Mesenchymal stem cell (in vitro differentiated cells and primary cell): ENCODE data around the gene ROCK2.

Source experiments
- DNase-seq: peaks from one replicate; pipeline ENCODE4 v3.0.0-alpha.2; 2013
- H2AFZ ChIP-seq: one replicate; pipeline ENCODE4 v1.6.1; 2013; ENCODE audit warnings: low read depth, mild to moderate bottlenecking, control low read depth, inconsistent platforms, low read length, moderate library complexity
- H2AK5ac ChIP-seq: 2 replicates; pipeline ENCODE4 v1.6.1; 2013; ENCODE audit warnings: low read length, moderate library complexity, mild to moderate bottlenecking, inconsistent platforms; ENCODE audit not compliant: severe bottlenecking
- H2BK120ac ChIP-seq: one replicate; pipeline ENCODE4 v1.6.1; 2013; ENCODE audit warnings: low read depth, mild to moderate bottlenecking, inconsistent platforms, low read length, moderate library complexity
- H2BK12ac ChIP-seq, 2 experiments: one replicate each; pipeline ENCODE4 v1.6.1; 2013; ENCODE audit warnings: inconsistent platforms in 2 of 2, low read length in 2 of 2, mild to moderate bottlenecking in 2 of 2, moderate library complexity in 2 of 2, control low read depth in 1 of 2
- H2BK15ac ChIP-seq: one replicate; pipeline ENCODE4 v1.6.1; 2013; ENCODE audit warnings: mild to moderate bottlenecking, low read depth, inconsistent platforms; ENCODE audit not compliant: poor library complexity, severe bottlenecking
- H2BK5ac ChIP-seq: 2 replicates; pipeline ENCODE4 v1.6.1; 2013; ENCODE audit warnings: low read depth, mild to moderate bottlenecking, low read length, control low read depth, inconsistent platforms; ENCODE audit not compliant: poor library complexity, severe bottlenecking
- H3K14ac ChIP-seq, 2 experiments: one replicate each; pipeline ENCODE4 v1.6.1; 2013; ENCODE audit warnings: inconsistent platforms in 2 of 2, low read length in 2 of 2, control low read depth in 1 of 2, mild to moderate bottlenecking in 1 of 2, moderate library complexity in 1 of 2
- H3K18ac ChIP-seq, 2 experiments: one replicate each; pipeline ENCODE4 v1.6.1; 2013; ENCODE audit warnings: inconsistent platforms in 2 of 2, low read length in 2 of 2, control low read depth in 1 of 2, low read depth in 1 of 2, mild to moderate bottlenecking in 1 of 2
- H3K23ac ChIP-seq, 2 experiments: one replicate each; pipeline ENCODE4 v1.6.1; 2013; ENCODE audit warnings: inconsistent platforms in 2 of 2, low read length in 2 of 2, mild to moderate bottlenecking in 2 of 2, moderate library complexity in 2 of 2, control low read depth in 1 of 2
- H3K27ac ChIP-seq: 2 replicates; pipeline ENCODE4 v1.5.1; 2013; ENCODE audit warnings: mild to moderate bottlenecking, moderate library complexity, low read length, control low read depth, inconsistent platforms; ENCODE audit not compliant: poor library complexity, severe bottlenecking
- H3K27me3 ChIP-seq, 2 experiments: 2 replicates each; pipeline versions ENCODE4 v1.6.1 to v1.7.0; 2013; ENCODE audit warnings: low read length in 2 of 2, mild to moderate bottlenecking in 2 of 2, moderate library complexity in 2 of 2, control low read depth in 1 of 2, inconsistent platforms in 1 of 2; ENCODE audit not compliant: control insufficient read depth in 1 of 2, insufficient read depth in 1 of 2
- H3K36me3 ChIP-seq, 2 experiments: 2 replicates each; pipeline versions ENCODE4 v1.6.1 to v1.7.0; 2013; ENCODE audit warnings: low read length in 2 of 2, control low read depth in 1 of 2, inconsistent platforms in 1 of 2, low read depth in 1 of 2, mild to moderate bottlenecking in 1 of 2; ENCODE audit not compliant: insufficient read depth in 2 of 2, control insufficient read depth in 1 of 2
- H3K4ac ChIP-seq, 2 experiments: one replicate each; pipeline ENCODE4 v1.6.1; 2013; ENCODE audit warnings: inconsistent platforms in 2 of 2, low read length in 2 of 2, mild to moderate bottlenecking in 2 of 2, moderate library complexity in 2 of 2, control low read depth in 1 of 2, low read depth in 1 of 2
- H3K4me1 ChIP-seq: 2 replicates; pipeline ENCODE4 v1.6.1; 2013; ENCODE audit warnings: low read depth, low read length, control low read depth; ENCODE audit not compliant: control insufficient read depth, insufficient read depth
- H3K4me2 ChIP-seq: 2 replicates; pipeline ENCODE4 v1.6.1; 2013; ENCODE audit warnings: low read length, mild to moderate bottlenecking, inconsistent platforms; ENCODE audit not compliant: poor library complexity, severe bottlenecking
- H3K4me3 ChIP-seq, 2 experiments: 2 replicates each; pipeline versions ENCODE4 v1.5.1 to v1.7.0; 2013; ENCODE audit warnings: low read length in 2 of 2, mild to moderate bottlenecking in 2 of 2, control low read depth in 1 of 2, low read depth in 1 of 2; ENCODE audit not compliant: insufficient read depth in 1 of 2
- H3K79me1 ChIP-seq: replicated peaks from 2 replicates; pipeline ENCODE4 v1.6.1; 2013; ENCODE audit warnings: mild to moderate bottlenecking, control low read depth, low read length, inconsistent platforms; ENCODE audit not compliant: poor library complexity, severe bottlenecking
- H3K9ac ChIP-seq: 2 replicates; pipeline ENCODE4 v1.7.0; 2013; ENCODE audit warnings: mild to moderate bottlenecking, low read length, moderate library complexity
- H3K9me3 ChIP-seq: 2 replicates; pipeline ENCODE4 v1.7.0; 2013; ENCODE audit warnings: mild to moderate bottlenecking, low read length; ENCODE audit not compliant: control insufficient read depth
- H4K8ac ChIP-seq: one replicate; pipeline ENCODE4 v1.6.1; 2013; ENCODE audit warnings: inconsistent platforms, mild to moderate bottlenecking, low read length, moderate library complexity
- H4K91ac ChIP-seq: one replicate; pipeline ENCODE4 v1.6.1; 2013; ENCODE audit warnings: mild to moderate bottlenecking, low read length, inconsistent platforms
- WGBS: methylation state at CpG from one replicate; pipeline ENCODE4 v1.1.7; 2013; ENCODE audit warnings: mixed read lengths; 5-methylcytosine and 5-hydroxymethylcytosine counted together

ROCK2 gene

GRCh38 chr2:11215407-11215806 lies 129.0 kb downstream of the ROCK2 start:
- H3K27me3 ChIP-seq: no peaks in the 10 kb centered on the region
- no peak overlapping the region for H2BK120ac ChIP-seq
- H3K23ac ChIP-seq: no peak overlapping the region
- H2BK12ac ChIP-seq: no peak overlapping the region
- H3K36me3 ChIP-seq: peaks cover 12 to 86% of the 10 kb centered on the region in 2 experiments
- WGBS: 97% methylated on average over 2 of the region's 3 CpGs
- H3K4me1 ChIP-seq: no peaks in the 10 kb centered on the region
- H3K4ac ChIP-seq: no peak overlapping the region
- no peak overlapping the region for H4K8ac ChIP-seq
- H4K91ac ChIP-seq: no peak overlapping the region
- no peak overlapping the region for H2BK15ac ChIP-seq
- no peak overlapping the region for H2AFZ ChIP-seq
- H2AK5ac ChIP-seq: no peak overlapping the region
- H3K9ac ChIP-seq: no peak overlapping the region
- H3K4me3 ChIP-seq: no peak overlapping the region
- H3K4me2 ChIP-seq: no peak overlapping the region
- no peak for DNase-seq
- H2BK5ac ChIP-seq: no peak overlapping the region
- H3K79me1 ChIP-seq: peaks cover 11% of the 10 kb centered on the region
- H3K14ac ChIP-seq: no peak overlapping the region
- H3K27ac ChIP-seq: no peak overlapping the region
- no peak overlapping the region for H3K18ac ChIP-seq
- no peaks in the 10 kb centered on the region for H3K9me3 ChIP-seq

GRCh38 chr2:11214770-11215169 lies 129.7 kb downstream of the ROCK2 start:
- H3K9me3 ChIP-seq: no peaks in the 10 kb centered on the region

GRCh38 chr2:11213975-11214374 lies 130.5 kb downstream of the ROCK2 start:
- no peak overlapping the region for H3K18ac ChIP-seq
- no peak overlapping the region for H2BK5ac ChIP-seq
- no peak overlapping the region for H2BK15ac ChIP-seq
- no peak overlapping the region for H3K4me3 ChIP-seq
- no peak overlapping the region for H3K23ac ChIP-seq
- DNase-seq: no peak
- no peak overlapping the region for H2BK12ac ChIP-seq
- H2BK120ac ChIP-seq: no peak overlapping the region
- no peaks in the 10 kb centered on the region for H3K9me3 ChIP-seq
- H3K4ac ChIP-seq: no peak overlapping the region
- no peak overlapping the region for H3K9ac ChIP-seq
- no CpG with 5 or more reads among the region's 1 CpG for WGBS
- H2AK5ac ChIP-seq: no peak overlapping the region
- no peaks in the 10 kb centered on the region for H3K4me1 ChIP-seq
- H3K36me3 ChIP-seq: peaks cover 7 to 91% of the 10 kb centered on the region in 2 experiments
- no peak overlapping the region for H2AFZ ChIP-seq
- peaks cover 6% of the 10 kb centered on the region for H3K79me1 ChIP-seq
- no peaks in the 10 kb centered on the region for H3K27me3 ChIP-seq
- H3K14ac ChIP-seq: no peak overlapping the region
- H4K91ac ChIP-seq: no peak overlapping the region
- H4K8ac ChIP-seq: no peak overlapping the region
- H3K4me2 ChIP-seq: no peak overlapping the region
- H3K27ac ChIP-seq: no peak overlapping the region

More at GRCh38 chr2:11214770-11215169, 129.7 kb downstream of the ROCK2 start:
- Histone ChIP-seq H3K79me1 (peaks cover 8% of the 10 kb centered on the region), H3K18ac (no peak overlapping the region), H4K91ac (no peak overlapping the region), H3K27me3 (no peaks in the 10 kb centered on the region), H3K4me3 (no peak overlapping the region), H2BK15ac (no peak overlapping the region), H2AFZ (no peak overlapping the region), H3K36me3 (peaks cover 10 to 88% of the 10 kb centered on the region in 2 experiments), H2BK120ac (no peak overlapping the region), H3K23ac (no peak overlapping the region), H3K4ac (no peak overlapping the region), H2BK5ac (no peak overlapping the region), H2BK12ac (no peak overlapping the region), H4K8ac (no peak overlapping the region), H3K4me2 (no peak overlapping the region), H3K14ac (no peak overlapping the region), H3K27ac (no peak overlapping the region), H2AK5ac (no peak overlapping the region), H3K4me1 (no peaks in the 10 kb centered on the region), H3K9ac (no peak overlapping the region)
- no peak for DNase-seq
- WGBS: 100% methylated on average over 3 of the region's 4 CpGs

GRCh38 chr2:11213090-11213638 lies 131.3 kb downstream of the ROCK2 start:
- WGBS: 95% methylated on average over 5 of the region's 5 CpGs
- Histone ChIP-seq H2BK5ac (no peak overlapping the region), H3K27ac (no peak overlapping the region), H3K4me2 (no peak overlapping the region), H3K27me3 (no peaks in the 10 kb centered on the region), H3K79me1 (peaks cover 6% of the 10 kb centered on the region), H2BK15ac (no peak overlapping the region), H3K9ac (no peak overlapping the region), H4K8ac (no peak overlapping the region), H4K91ac (no peak overlapping the region), H3K9me3 (no peaks in the 10 kb centered on the region), H2BK12ac (no peak overlapping the region), H3K18ac (no peak overlapping the region), H3K14ac (no peak overlapping the region), H3K23ac (no peak overlapping the region), H3K4me3 (no peak overlapping the region), H2AK5ac (no peak overlapping the region), H3K36me3 (peaks cover 7 to 85% of the 10 kb centered on the region in 2 experiments), H2AFZ (no peak overlapping the region), H3K4me1 (no peaks in the 10 kb centered on the region), H3K4ac (no peak overlapping the region), H2BK120ac (no peak overlapping the region)
- no peak for DNase-seq
